PC-3 (cell line): ENCODE results near the gene ANKS1B. TPM values are rescaled to one million over a fixed set of nuclear protein-coding genes. Genes with fewer than 3 reads are reported as not detected.

ENCODE experiments used
- ATAC-seq: fragments of 200-7000 bp; cut with Tn5 transposase; 2 replicates; pipeline ENCODE4 v1.9.1; 2020; ENCODE audit warnings: mild to moderate bottlenecking, moderate library complexity
- BruUV-seq: library from RNA; stranded (reverse); fragments of 400-500 nt; replicated peaks from 2 replicates; lab custom pipeline; 2021; lab: Mats Ljungman, UMichigan
- CTCF ChIA-PET: fragments of 300-600 bp; sonication (Branson Sonifier 250); formaldehyde crosslinking; loops from one replicate; lab custom pipeline; 2022; ENCODE audit warnings: antibody characterized with exemption; lab: Charles Lee
- POLR2A ChIA-PET: fragments of 300-600 bp; sonication (Branson Sonifier 250); formaldehyde crosslinking; loops from one replicate; lab custom pipeline; 2022; ENCODE audit warnings: antibody characterized with exemption; ENCODE audit not compliant: unreplicated experiment; lab: Charles Lee
- DNase-seq: peaks from one replicate; pipeline ENCODE4 v3.0.0-alpha.2; 2015
- H2AFZ ChIP-seq: fragments of 300-600 bp; sonication (generic); 2 replicates; pipeline ENCODE4 v1.6.0; 2016; ENCODE audit warnings: antibody characterized with exemption, low read length
- H3F3A ChIP-seq: fragments of 300-600 bp; sonication (generic); one replicate; pipeline ENCODE4 v1.6.0; 2017; ENCODE audit warnings: antibody characterized with exemption, low read length, control low read depth, mild to moderate bottlenecking; ENCODE audit not compliant: unreplicated experiment
- H3K27ac ChIP-seq: fragments of 300-600 bp; sonication (generic); 2 replicates; pipeline ENCODE4 v1.5.1; 2016; ENCODE audit warnings: mild to moderate bottlenecking, low read length
- H3K27me3 ChIP-seq: fragments of 300-600 bp; sonication (generic); 2 replicates; pipeline ENCODE4 v1.6.1; 2016; ENCODE audit warnings: low read length, mixed read lengths
- H3K36me3 ChIP-seq: fragments of 300-600 bp; sonication (generic); 2 replicates; pipeline ENCODE4 v1.6.1; 2016; ENCODE audit warnings: low read depth, mixed run types, low read length, mixed read lengths
- H3K4me1 ChIP-seq: fragments of 300-600 bp; sonication (generic); 2 replicates; pipeline ENCODE4 v1.5.1; 2016; ENCODE audit warnings: low read length; ENCODE audit not compliant: insufficient read depth
- H3K4me2 ChIP-seq: fragments of 300-600 bp; sonication (generic); 2 replicates; pipeline ENCODE4 v1.6.0; 2016; ENCODE audit warnings: low read length
- H3K4me3 ChIP-seq: fragments of 300-600 bp; sonication (generic); 2 replicates; pipeline ENCODE4 v1.5.1; 2016; ENCODE audit warnings: mild to moderate bottlenecking, low read length, mixed read lengths
- H3K79me2 ChIP-seq: fragments of 300-600 bp; sonication (generic); 2 replicates; pipeline ENCODE4 v1.6.1; 2017; ENCODE audit warnings: low read length, mixed read lengths
- H3K9ac ChIP-seq: fragments of 300-600 bp; sonication (generic); 2 replicates; pipeline ENCODE4 v1.6.0; 2016; ENCODE audit warnings: mild to moderate bottlenecking, low read length
- H3K9me2 ChIP-seq: fragments of 300-600 bp; sonication (generic); replicated peaks from 2 replicates; pipeline ENCODE4 v1.6.1; 2016; ENCODE audit warnings: mixed run types, low read length, mixed read lengths
- H3K9me3 ChIP-seq: fragments of 300-600 bp; sonication (generic); 2 replicates; pipeline ENCODE4 v1.6.1; 2016; ENCODE audit warnings: low read length, mixed read lengths
- H4K20me1 ChIP-seq: fragments of 300-600 bp; sonication (generic); 2 replicates; pipeline ENCODE4 v1.6.1; 2016; ENCODE audit warnings: low read length, mixed read lengths
- CTCF ChIP-seq: fragments of 300-600 bp; sonication (generic); conservative IDR thresholded peaks from 2 replicates; pipeline ENCODE4 v1.5.1; 2017; ENCODE audit warnings: antibody characterized with exemption, low read depth, mild to moderate bottlenecking, low read length
- EZH2 ChIP-seq: fragments of 300-600 bp; sonication (generic); IDR thresholded peaks from one replicate; pipeline ENCODE4 v1.6.1; 2017; ENCODE audit warnings: antibody characterized with exemption, mild to moderate bottlenecking, low read length; ENCODE audit not compliant: unreplicated experiment
- EZH2phosphoT487 ChIP-seq: fragments of 300-600 bp; sonication (generic); IDR thresholded peaks from 2 replicates; pipeline ENCODE4 v1.6.1; 2018; ENCODE audit warnings: mild to moderate bottlenecking, antibody characterized with exemption, low read length, borderline replicate concordance
- intact Hi-C: fragments of 100-400 bp; cut with micrococcal nuclease; formaldehyde crosslinking; loops from 2 replicates; pipeline ENCODE4 v1.9.0; 2023
- total RNA-seq: library from RNA; depleted of rRNA; stranded (reverse); fragments of >200 nt; gene quantifications from 2 replicates; pipeline ENCODE4 v1.2.3, GENCODE V29; 2014

Gene ANKS1B
- total RNA-seq, 1 experiment from 2014 or later, result 0.07 TPM

- Histone ChIP-seq H3K4me3 (no peak overlapping the region), H3K79me2 (no peaks in the 10 kb centered on the region), H3K4me2 (no peak overlapping the region), H2AFZ (no peak overlapping the region), H3K27ac (no peak overlapping the region), H4K20me1 (no peaks in the 10 kb centered on the region), H3F3A (no peaks in the 10 kb centered on the region), H3K9me3 (no peaks in the 10 kb centered on the region), H3K9me2 (no peaks in the 10 kb centered on the region), H3K4me1 (no peaks in the 10 kb centered on the region), H3K27me3 (no peaks in the 10 kb centered on the region), H3K36me3 (no peaks in the 10 kb centered on the region), H3K9ac (no peak overlapping the region)
- DNase-seq (no peak), ATAC-seq (no peak)
- ChIA-PET CTCF (no interaction called here), POLR2A (no interaction called here)
- TF ChIP-seq EZH2phosphoT487 (no peak), EZH2 (no peak), CTCF (no peak)
- intact Hi-C loops, result no loop called here
- no TSS peak for BruUV-seq
Measured at GRCh38 chr12:98767248-98767647, 1217.5 kb downstream of the ANKS1B start.

GRCh38 chr12:98763656-98764055, 1221.1 kb downstream of the ANKS1B start:
- CTCF ChIA-PET, result no interaction called here
- TF ChIP-seq CTCF, result no peak
- Histone ChIP-seq H3K9me2 (no peaks in the 10 kb centered on the region), H3K79me2 (no peaks in the 10 kb centered on the region), H3K4me3 (no peak overlapping the region), H3K9me3 (no peaks in the 10 kb centered on the region), H3K4me2 (no peak overlapping the region), H3K27me3 (no peaks in the 10 kb centered on the region), H4K20me1 (no peaks in the 10 kb centered on the region), H2AFZ (no peak overlapping the region), H3K36me3 (no peaks in the 10 kb centered on the region), H3K9ac (no peak overlapping the region), H3F3A (no peaks in the 10 kb centered on the region), H3K27ac (no peak overlapping the region), H3K4me1 (no peaks in the 10 kb centered on the region)
- intact Hi-C loops, result no loop called here
- ATAC-seq, result no peak
- POLR2A ChIA-PET, result no interaction called here
- no peak for DNase-seq
- BruUV-seq, result no TSS peak

GRCh38 chr12:98758331-98758730, 1226.4 kb downstream of the ANKS1B start:
- no TSS peak for BruUV-seq
- Histone ChIP-seq H3F3A (no peaks in the 10 kb centered on the region), H3K27ac (no peak overlapping the region), H3K9me2 (0 out of 2 replicates have a peak, but pooled peaks cover 5% of the 10 kb centered on the region), H2AFZ (no peak overlapping the region), H3K9ac (no peak overlapping the region), H3K9me3 (no peaks in the 10 kb centered on the region), H3K4me2 (no peak overlapping the region), H3K27me3 (no peaks in the 10 kb centered on the region), H3K4me1 (peaks cover 20% of the 10 kb centered on the region), H4K20me1 (no peaks in the 10 kb centered on the region), H3K79me2 (no peaks in the 10 kb centered on the region), H3K4me3 (no peak overlapping the region), H3K36me3 (no peaks in the 10 kb centered on the region)
- POLR2A ChIA-PET, result no interaction called here
- CTCF ChIA-PET, result no interaction called here
- TF ChIP-seq CTCF, result no peak
- TF ChIP-seq EZH2phosphoT487, result no peak
- TF ChIP-seq EZH2, result no peak
- no peak for DNase-seq
- no peak for ATAC-seq
- intact Hi-C loops, result no loop called here
